ENCODE data around the gene RAPGEF4. TPM values are rescaled to one million over a fixed set of nuclear protein-coding genes. Genes with fewer than 3 reads are reported as not detected.

The RAPGEF4 gene
- total and polyA plus RNA-seq, 2 of the 8 experiments (the other 6 are each of a cell fraction or from before 2014, with no cell fraction given): 1.2 to 2.6 TPM

GRCh38 chr2:173077506-173078177 lies 342.0 kb downstream of the RAPGEF4 start:
- H3K4me3 ChIP-seq (ENCODE audit: extremely low read depth in 1 of 4, insufficient read depth in 2 of 4, low read depth in 3 of 4, low read length in 4 of 4): no peak overlapping the region

More at GRCh38 chr2:173077506-173078177, 342.0 kb downstream of the RAPGEF4 start:
- H4K20me1 ChIP-seq (replicated peaks in 1 of 2; ENCODE audit: control insufficient read depth in 1 of 2, insufficient read depth in 2 of 2, low read length in 2 of 2): peaks cover 0 to 2% of the 10 kb centered on the region in 2 experiments
- H2AK5ac ChIP-seq (ENCODE audit: low read depth, low read length): no peak overlapping the region
- no peaks in the 10 kb centered on the region for H3K36me3 ChIP-seq (ENCODE audit: control insufficient read depth in 2 of 4, insufficient read depth in 4 of 4, low read length in 3 of 4)
- H3K79me1 ChIP-seq (ENCODE audit: low read depth, low read length): no peaks in the 10 kb centered on the region
- no peak overlapping the region for H3K27ac ChIP-seq (ENCODE audit: low read depth, low read length)
- no peak overlapping the region for H2BK20ac ChIP-seq (ENCODE audit: low read length)
- H4K91ac ChIP-seq (replicated peaks; ENCODE audit: insufficient read length, low read length): no peak overlapping the region
- no peak overlapping the region for H3K18ac ChIP-seq (ENCODE audit: extremely low read depth, low read length)
- no peak overlapping the region for H3K4ac ChIP-seq (replicated peaks; ENCODE audit: insufficient read length, low read depth, low read length)
- H3K79me2 ChIP-seq (ENCODE audit: control insufficient read depth in 1 of 2, insufficient read depth in 2 of 2, low read length in 2 of 2): peaks cover 0 to 3% of the 10 kb centered on the region in 2 experiments; a peak in 1 of 4 replicates
- no peak overlapping the region for H3K56ac ChIP-seq (replicated peaks; ENCODE audit: insufficient read length, low read depth, low read length)
- TF ChIP-seq RAD21 (IDR thresholded peaks at IDR 0.05 in 1 of 2, conservative IDR thresholded peaks at IDR 0.05 in 1 of 2; ENCODE audit: low read depth in 2 of 2, low read length in 2 of 2) (no peak), SUZ12 (IDR thresholded peaks at IDR 0.05; ENCODE audit: low read length) (no peak), EGR1 (IDR thresholded peaks at IDR 0.05; ENCODE audit: borderline replicate concordance, low read depth, low read length) (no peak)
- H3K14ac ChIP-seq (ENCODE audit: insufficient read length): no peak overlapping the region
- H2BK120ac ChIP-seq (replicated peaks; ENCODE audit: low read depth, low read length): no peak overlapping the region
- no peaks in the 10 kb centered on the region for H3K27me3 ChIP-seq (replicated peaks in 1 of 4; ENCODE audit: control insufficient read depth in 3 of 4, extremely low read depth in 1 of 4, insufficient read depth in 3 of 4, low read length in 3 of 4)
- H3K9ac ChIP-seq (replicated peaks in 1 of 4; ENCODE audit: extremely low read depth in 1 of 4, low read depth in 3 of 4, low read length in 3 of 4): no peak overlapping the region
- no peak overlapping the region for H2BK5ac ChIP-seq (ENCODE audit: low read depth, low read length)
- H3K23ac ChIP-seq (ENCODE audit: insufficient read length): no peak overlapping the region
- H4K8ac ChIP-seq (ENCODE audit: extremely low read depth, insufficient read depth, low read length): no peak overlapping the region
- H2AFZ ChIP-seq (ENCODE audit: low read length): no peak overlapping the region
- POLR2A ChIA-PET (ENCODE audit: partially characterized antibody): interaction anchor here (1.4 kb wide), 1 partner anchor 9 kb away, joined by 3 read pairs; no protein-coding TSS in a partner anchor
- H4K5ac ChIP-seq (ENCODE audit: insufficient read length, low read depth, low read length): no peak overlapping the region
- H3K23me2 ChIP-seq (ENCODE audit: low read depth, low read length): peaks cover 3% of the 10 kb centered on the region
- H3K4me2 ChIP-seq (ENCODE audit: insufficient read depth in 1 of 2, low read depth in 2 of 2, low read length in 2 of 2): peak overlapping the region in 1 of 2 experiments; percentile 59; a peak in 1 of 4 replicates
- no peak for DNase-seq (ENCODE audit: low read depth in 1 of 2, low spot score in 2 of 2)
- no peaks in the 10 kb centered on the region for H3K9me3 ChIP-seq (ENCODE audit: insufficient read depth in 2 of 2, low read depth in 1 of 2, low read length in 1 of 2)
- peaks cover 0 to 3% (median 1%) of the 10 kb centered on the region in 4 experiments; a peak in 4 of 7 replicates for H3K4me1 ChIP-seq (replicated peaks in 1 of 4; ENCODE audit: control insufficient read depth in 3 of 4, insufficient read depth in 4 of 4, low read length in 3 of 4)
- no peak overlapping the region for H2BK12ac ChIP-seq (ENCODE audit: low read depth, low read length)
- 85% methylated on average over 5 of the region's 5 CpGs; no CpG with 5 or more reads in 1 of the 2 experiments for WGBS, 2 experiments (ENCODE audit: extremely low coverage in 1 of 2, insufficient coverage in 1 of 2, insufficient read length in 1 of 2, insufficient replicate concordance in 2 of 2, low coverage in 1 of 2, low lambda C conversion rate in 2 of 2, missing lambda C conversion rate in 1 of 2)
- CTCF ChIA-PET (ENCODE audit: partially characterized antibody): interaction anchor here (1.2 to 6.4 kb wide), 4 partner anchors 14 to 323 kb away, joined by 3 to 40 read pairs (median 5); no protein-coding TSS in a partner anchor
- FAIRE-seq: no peak
- H2BK15ac ChIP-seq (ENCODE audit: low read length): no peak overlapping the region

Measured in H1 (cell line).